NT2/D1 (cell line): Measurements from ENCODE around the gene GASK1A.

ENCODE experiments used
- SUZ12 ChIP-seq: IDR thresholded peaks from 2 replicates; pipeline ENCODE4 v1.6.1; 2011; ENCODE audit not compliant: insufficient read length, insufficient read depth; ENCODE audit errors: extremely low read depth
- YY1 ChIP-seq: IDR thresholded peaks from 2 replicates; pipeline ENCODE4 v1.6.1; 2011; ENCODE audit not compliant: insufficient read length, insufficient read depth
- ZNF274 ChIP-seq: IDR thresholded peaks from 2 replicates; pipeline ENCODE4 v1.6.1; 2011; ENCODE audit warnings: mild to moderate bottlenecking, low read depth, low read length

DNA sequence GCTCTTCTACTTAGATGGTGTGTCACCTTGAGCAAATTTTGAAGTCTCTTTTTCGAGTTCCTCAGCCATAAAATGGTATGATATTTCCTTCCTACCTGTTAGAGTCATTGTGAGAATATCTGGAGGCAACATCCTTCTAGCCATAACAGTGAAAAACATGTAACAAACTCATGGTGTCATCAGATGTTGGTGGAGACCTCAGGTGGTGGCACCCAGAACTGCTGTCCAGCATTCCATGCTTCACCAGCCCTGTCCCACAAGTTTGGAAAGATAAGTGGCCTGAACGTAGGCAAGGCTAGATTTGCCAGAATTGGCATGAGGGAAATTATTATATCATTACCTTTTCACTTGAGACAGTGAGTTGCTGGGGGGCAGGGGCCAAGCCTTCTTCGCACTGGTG lies 30.4 kb downstream of the GASK1A start:
- TF ChIP-seq SUZ12 = no peak
- no peak for TF ChIP-seq ZNF274
- TF ChIP-seq YY1 = no peak
